ENCODE data around the gene SLC35F3.
A peak's percentile ranks its signal among the peaks of the same experiment; 100 is the strongest.

The SLC35F3 gene

DNA sequence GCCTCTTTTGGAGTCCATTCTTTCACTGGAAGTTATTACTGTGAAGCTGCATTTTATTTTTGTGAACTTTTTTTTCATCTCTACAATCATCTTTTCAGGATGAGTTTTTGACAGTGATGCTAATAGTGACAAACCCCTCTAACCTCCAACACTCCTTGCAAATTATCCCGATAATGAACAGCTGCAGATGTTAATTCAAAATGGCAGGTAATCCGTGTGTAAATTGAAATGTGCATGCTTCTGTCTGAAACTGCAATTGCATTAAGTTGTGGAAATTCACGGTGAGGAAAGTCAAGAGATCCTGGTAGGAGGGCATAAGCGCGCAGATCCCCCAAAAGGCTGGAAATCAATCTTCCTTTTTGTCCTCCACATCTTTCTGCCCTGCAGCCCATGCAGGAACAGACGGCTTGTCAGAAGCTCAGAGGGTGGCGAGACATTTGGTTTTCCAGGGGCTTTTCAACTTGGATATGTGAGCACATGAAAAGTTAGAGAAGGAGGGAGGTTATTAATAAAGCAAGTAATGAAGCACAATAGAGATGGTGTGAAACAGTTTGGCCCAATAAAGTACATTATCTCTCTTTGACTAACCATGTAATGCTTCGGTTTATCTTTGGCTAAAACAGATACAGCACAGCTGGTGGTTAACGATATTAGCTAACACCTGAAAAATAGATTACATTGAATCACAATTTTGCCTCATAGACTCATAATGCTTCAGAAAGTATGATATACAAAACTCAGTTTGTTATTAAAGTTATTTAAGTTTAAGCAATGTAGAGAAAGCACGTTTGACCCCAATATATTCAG is 325.3 kb downstream of the SLC35F3 start:
- peak; percentile 77 for FAIRE-seq
- DNase-seq (ENCODE audit: insufficient read length, low spot score): no peak
- TF ChIP-seq, protein P1, sequence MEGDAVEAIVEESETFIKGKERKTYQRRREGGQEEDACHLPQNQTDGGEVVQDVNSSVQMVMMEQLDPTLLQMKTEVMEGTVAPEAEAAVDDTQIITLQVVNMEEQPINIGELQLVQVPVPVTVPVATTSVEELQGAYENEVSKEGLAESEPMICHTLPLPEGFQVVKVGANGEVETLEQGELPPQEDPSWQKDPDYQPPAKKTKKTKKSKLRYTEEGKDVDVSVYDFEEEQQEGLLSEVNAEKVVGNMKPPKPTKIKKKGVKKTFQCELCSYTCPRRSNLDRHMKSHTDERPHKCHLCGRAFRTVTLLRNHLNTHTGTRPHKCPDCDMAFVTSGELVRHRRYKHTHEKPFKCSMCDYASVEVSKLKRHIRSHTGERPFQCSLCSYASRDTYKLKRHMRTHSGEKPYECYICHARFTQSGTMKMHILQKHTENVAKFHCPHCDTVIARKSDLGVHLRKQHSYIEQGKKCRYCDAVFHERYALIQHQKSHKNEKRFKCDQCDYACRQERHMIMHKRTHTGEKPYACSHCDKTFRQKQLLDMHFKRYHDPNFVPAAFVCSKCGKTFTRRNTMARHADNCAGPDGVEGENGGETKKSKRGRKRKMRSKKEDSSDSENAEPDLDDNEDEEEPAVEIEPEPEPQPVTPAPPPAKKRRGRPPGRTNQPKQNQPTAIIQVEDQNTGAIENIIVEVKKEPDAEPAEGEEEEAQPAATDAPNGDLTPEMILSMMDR (IDR thresholded peaks at IDR 0.05; ENCODE audit: insufficient read depth, missing control alignments): no peak

DNA sequence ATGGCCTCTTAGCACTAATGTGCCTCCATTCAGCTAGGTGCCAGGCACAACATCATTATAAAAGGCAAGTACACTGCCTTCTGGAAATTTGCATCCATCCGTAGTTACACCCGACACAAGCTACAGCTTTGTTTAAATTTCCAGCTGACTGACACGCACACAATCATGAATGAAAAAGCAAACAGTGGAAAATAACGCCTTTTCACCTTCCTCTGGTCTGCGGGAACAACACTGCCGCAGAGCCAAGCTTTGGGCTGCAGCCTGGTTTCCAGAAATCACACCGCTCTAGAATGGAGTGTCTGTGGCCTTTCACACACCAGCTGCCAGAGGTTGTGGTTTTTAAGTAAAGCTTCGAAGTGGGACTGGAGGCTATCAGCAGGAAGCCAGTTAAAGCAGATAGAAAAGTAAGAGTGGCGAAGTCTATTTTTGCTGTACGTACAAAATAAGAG is 326.0 kb downstream of the SLC35F3 start:
- TF ChIP-seq, protein P1 (IDR thresholded peaks at IDR 0.05; ENCODE audit: insufficient read depth, missing control alignments): no peak
- DNase-seq (ENCODE audit: insufficient read length, low spot score) (no peak), FAIRE-seq (no peak)

DNA sequence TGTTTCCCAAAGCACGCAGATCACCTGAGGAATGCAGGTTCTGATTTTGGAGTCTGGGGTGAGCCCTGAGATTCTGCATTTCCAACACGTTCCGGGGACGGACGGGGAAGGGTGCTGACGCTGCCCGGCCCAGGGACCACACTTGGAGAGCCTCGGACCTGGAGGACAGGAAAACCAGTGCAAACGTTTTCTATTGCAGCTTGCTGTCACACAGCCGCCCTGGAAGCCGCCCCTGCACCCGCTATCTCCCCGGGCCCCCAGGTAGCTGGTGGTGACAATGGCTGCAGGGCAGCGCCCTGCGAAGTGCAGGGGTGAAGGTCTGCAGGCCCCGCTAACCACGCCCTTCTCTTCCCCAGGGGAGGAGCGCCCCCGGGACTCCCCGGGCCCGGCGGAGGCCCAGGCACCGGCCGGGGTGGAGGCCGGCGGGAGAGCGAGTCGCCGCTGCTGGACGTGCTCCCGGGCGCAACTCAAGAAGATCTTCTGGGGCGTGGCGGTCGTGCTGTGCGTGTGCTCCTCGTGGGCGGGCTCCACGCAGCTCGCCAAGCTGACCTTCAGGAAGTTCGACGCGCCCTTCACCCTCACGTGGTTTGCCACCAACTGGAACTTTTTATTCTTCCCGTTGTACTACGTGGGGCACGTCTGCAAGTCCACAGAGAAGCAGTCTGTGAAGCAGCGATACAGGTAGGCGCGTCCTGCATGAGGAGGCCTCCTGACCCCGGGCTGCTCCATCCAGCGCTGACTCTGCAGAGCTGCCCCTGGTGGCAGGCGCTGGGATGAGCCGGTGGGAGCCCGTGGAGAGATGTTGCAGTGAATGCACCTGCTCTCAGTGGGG is 326.8 kb downstream of the SLC35F3 start:
- TF ChIP-seq, protein P1 (IDR thresholded peaks at IDR 0.05; ENCODE audit: insufficient read depth, missing control alignments): no peak
- DNase-seq (ENCODE audit: insufficient read length, low spot score) (no peak), FAIRE-seq (no peak)

DNA sequence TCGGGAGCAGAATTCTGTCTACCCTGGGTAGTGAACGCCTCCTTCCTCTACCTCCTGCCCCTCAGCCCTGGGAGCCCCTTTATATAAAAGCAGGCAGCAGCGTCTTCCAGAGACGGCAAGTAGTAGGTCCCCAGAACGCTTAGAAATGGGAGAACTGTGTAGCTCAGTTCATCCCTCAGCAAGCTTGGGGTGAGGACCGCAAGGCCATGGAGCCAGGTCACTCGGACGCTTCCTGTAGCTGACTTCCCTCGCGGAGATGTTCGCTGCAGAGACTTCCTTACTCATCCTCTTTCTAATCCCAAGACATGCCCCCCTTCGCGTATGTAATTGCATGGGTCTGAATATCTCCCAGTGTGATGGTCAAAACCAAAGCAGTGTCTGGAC is 327.4 kb downstream of the SLC35F3 start:
- TF ChIP-seq, protein P1 (IDR thresholded peaks at IDR 0.05; ENCODE audit: insufficient read depth, missing control alignments): no peak
- no peak for DNase-seq (ENCODE audit: insufficient read length, low spot score)
- FAIRE-seq: no peak

DNA sequence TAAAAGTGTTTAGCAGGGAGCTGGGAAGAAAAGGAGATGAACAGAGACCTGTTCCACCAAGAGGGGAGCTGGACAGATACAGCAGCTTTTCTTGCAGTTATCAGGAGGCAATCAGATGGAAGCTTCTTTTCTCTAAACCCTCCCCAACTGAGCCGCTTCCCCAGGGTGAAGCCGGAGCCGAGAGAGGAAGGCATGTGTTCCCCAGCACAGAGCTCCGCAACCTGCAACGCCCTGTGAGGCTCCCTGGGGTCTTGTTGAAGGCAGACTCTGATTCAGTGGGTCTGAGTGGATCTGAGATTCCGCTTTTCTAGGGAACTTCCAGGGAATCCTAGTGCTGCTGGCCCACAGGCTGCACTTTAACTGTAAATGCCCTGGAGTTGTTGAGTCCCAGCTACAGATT is 329.7 kb downstream of the SLC35F3 start:
- DNase-seq (ENCODE audit: insufficient read length, low spot score): no peak
- TF ChIP-seq, protein P1 (IDR thresholded peaks at IDR 0.05; ENCODE audit: insufficient read depth, missing control alignments): no peak
- no peak for FAIRE-seq

DNA sequence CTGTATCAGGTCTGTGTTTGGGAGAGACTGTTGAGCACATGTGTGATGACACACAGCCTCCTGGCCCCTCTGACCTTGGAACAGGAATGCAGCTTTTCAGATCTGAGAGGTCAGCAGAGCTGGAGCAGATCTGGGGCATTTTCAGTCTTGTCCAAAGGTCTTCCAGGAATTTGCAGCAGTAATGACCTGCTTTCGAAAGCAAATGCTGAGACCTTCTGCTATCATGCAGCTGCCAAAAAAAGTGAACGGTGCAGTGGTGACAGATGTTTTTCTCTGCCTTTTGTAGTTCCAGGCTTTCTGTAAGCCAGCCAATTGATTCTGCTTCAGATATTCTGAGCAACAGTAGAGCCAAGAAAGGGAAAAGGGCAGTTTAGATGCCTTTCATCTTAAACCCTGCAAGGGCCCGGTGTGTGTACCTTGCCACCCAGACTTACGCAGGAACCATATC is 331.0 kb downstream of the SLC35F3 start:
- TF ChIP-seq, protein P1 (IDR thresholded peaks at IDR 0.05; ENCODE audit: insufficient read depth, missing control alignments): no peak
- DNase-seq (ENCODE audit: insufficient read length, low spot score) (no peak), FAIRE-seq (no peak)

Measured in D721Med (cell line).